Measurements from ENCODE around the gene PGAP1. TPM values are rescaled to one million over a fixed set of nuclear protein-coding genes. Genes with fewer than 3 reads are reported as not detected.

The PGAP1 gene
- total RNA-seq, 2 donors from 2014 or later: 39.2 to 43.6 TPM

- peak overlapping the region; percentile 96 for H3K27ac Mint-ChIP-seq
- peaks cover 3% of the 10 kb centered on the region for H3K27me3 Mint-ChIP-seq (ENCODE audit: insufficient read depth)
Measured at GRCh38 chr2:196927376-196928225, 1.1 kb upstream of the PGAP1 start.

GRCh38 chr2:196925768-196926561 lies 542 bp downstream of the PGAP1 start:
- WGBS, 2 experiments (ENCODE audit: insufficient coverage in 1 of 2, insufficient read length in 1 of 2): 0% methylated on average over 22 to 37 of the region's 37 CpGs
- H3K27ac ChIP-seq (ENCODE audit: low read depth, low read length): peak overlapping the region; percentile 95
- H3K36me3 ChIP-seq (ENCODE audit: control insufficient read depth, insufficient read depth, low read length): no peaks in the 10 kb centered on the region
- peak overlapping the region; percentile 96 for H3K27ac Mint-ChIP-seq
- H3K36me3 Mint-ChIP-seq (ENCODE audit: low read depth): no peaks in the 10 kb centered on the region
- TF ChIP-seq CTCF (conservative IDR thresholded peaks at IDR 0.05): no peak
- no peaks in the 10 kb centered on the region for H3K9me3 ChIP-seq (ENCODE audit: control insufficient read depth, low read length)
- H3K4me1 Mint-ChIP-seq: peaks cover 27% of the 10 kb centered on the region
- peak overlapping the region; percentile 80 for H3K9ac ChIP-seq (ENCODE audit: extremely low read depth, low read length, poor library complexity, severe bottlenecking)
- H3K4me1 ChIP-seq (ENCODE audit: control insufficient read depth, insufficient read depth, low read length): no peaks in the 10 kb centered on the region
- peak; percentile 82 for DNase-seq
- H3K9me3 Mint-ChIP-seq: no peaks in the 10 kb centered on the region
- peaks cover 3% of the 10 kb centered on the region for H3K27me3 Mint-ChIP-seq (ENCODE audit: insufficient read depth)
- peak overlapping the region; percentile 94 for H3K4me3 ChIP-seq (ENCODE audit: low read length)
- H3K4me3 Mint-ChIP-seq: peak overlapping the region; percentile 98
- no peaks in the 10 kb centered on the region for H3K27me3 ChIP-seq (ENCODE audit: control insufficient read depth, insufficient read depth, low read length, poor library complexity, severe bottlenecking)

More at GRCh38 chr2:196927376-196928225, 1.1 kb upstream of the PGAP1 start:
- H3K36me3 Mint-ChIP-seq (ENCODE audit: low read depth): no peaks in the 10 kb centered on the region
- peak overlapping the region; percentile 98 for H3K4me3 Mint-ChIP-seq
- H3K4me1 ChIP-seq (ENCODE audit: control insufficient read depth, insufficient read depth, low read length): no peaks in the 10 kb centered on the region
- H3K9me3 Mint-ChIP-seq: no peaks in the 10 kb centered on the region
- WGBS, 2 experiments (ENCODE audit: insufficient coverage in 1 of 2, insufficient read length in 1 of 2): 28 to 33% methylated on average over 14 to 22 of the region's 22 CpGs
- H3K27ac ChIP-seq (ENCODE audit: low read depth, low read length): peak overlapping the region; percentile 95
- H3K4me1 Mint-ChIP-seq: peaks cover 20% of the 10 kb centered on the region
- H3K9me3 ChIP-seq (ENCODE audit: control insufficient read depth, low read length): no peaks in the 10 kb centered on the region
- peak overlapping the region; percentile 80 for H3K9ac ChIP-seq (ENCODE audit: extremely low read depth, low read length, poor library complexity, severe bottlenecking)
- DNase-seq: no peak
- H3K27me3 ChIP-seq (ENCODE audit: control insufficient read depth, insufficient read depth, low read length, poor library complexity, severe bottlenecking): no peaks in the 10 kb centered on the region
- peak overlapping the region; percentile 94 for H3K4me3 ChIP-seq (ENCODE audit: low read length)
- no peaks in the 10 kb centered on the region for H3K36me3 ChIP-seq (ENCODE audit: control insufficient read depth, insufficient read depth, low read length)
- TF ChIP-seq CTCF (conservative IDR thresholded peaks at IDR 0.05): no peak

- Histone ChIP-seq H3K36me3 (ENCODE audit: control insufficient read depth, insufficient read depth, low read length) (no peaks in the 10 kb centered on the region), H3K9ac (ENCODE audit: extremely low read depth, low read length, poor library complexity, severe bottlenecking) (peak overlapping the region; percentile 80), H3K9me3 (ENCODE audit: control insufficient read depth, low read length) (no peaks in the 10 kb centered on the region), H3K4me3 (ENCODE audit: low read length) (peak overlapping the region; percentile 94), H3K27me3 (ENCODE audit: control insufficient read depth, insufficient read depth, low read length, poor library complexity, severe bottlenecking) (no peaks in the 10 kb centered on the region), H3K27ac (ENCODE audit: low read depth, low read length) (peak overlapping the region; percentile 95), H3K4me1 (ENCODE audit: control insufficient read depth, insufficient read depth, low read length) (no peaks in the 10 kb centered on the region)
- Mint-ChIP-seq H3K4me3 (peak overlapping the region; percentile 98), H3K27me3 (ENCODE audit: insufficient read depth) (peaks cover 3% of the 10 kb centered on the region), H3K4me1 (peaks cover 30% of the 10 kb centered on the region), H3K36me3 (ENCODE audit: low read depth) (no peaks in the 10 kb centered on the region), H3K9me3 (no peaks in the 10 kb centered on the region), H3K27ac (peak overlapping the region; percentile 96)
- TF ChIP-seq CTCF (conservative IDR thresholded peaks at IDR 0.05): no peak
- DNase-seq: no peak
- WGBS, 2 experiments (ENCODE audit: insufficient coverage in 1 of 2, insufficient read length in 1 of 2): 14 to 32% methylated on average over 4 to 11 of the region's 11 CpGs
Measured at GRCh38 chr2:196925051-196925767, 1.3 kb downstream of the PGAP1 start.
